H9 (cell line): ENCODE measurements around the gene TBC1D4. TPM values are rescaled to one million over a fixed set of nuclear protein-coding genes. Genes with fewer than 3 reads are reported as not detected.

Experiments
- DNase-seq: peaks from one replicate; pipeline ENCODE4 v3.0.0-alpha.2; 2017
- H2AFZ ChIP-seq: one replicate; pipeline ENCODE4 v1.6.1; 2013; ENCODE audit warnings: mild to moderate bottlenecking, low read length, control low read depth, moderate library complexity
- H2AK5ac ChIP-seq: 2 replicates; pipeline ENCODE4 v1.6.1; 2013; ENCODE audit warnings: low read length, control low read depth, mixed read lengths; ENCODE audit not compliant: insufficient read length
- H2BK120ac ChIP-seq: one replicate; pipeline ENCODE4 v1.6.1; 2013; ENCODE audit warnings: low read depth, mild to moderate bottlenecking, low read length, control low read depth, inconsistent platforms; ENCODE audit not compliant: poor library complexity, severe bottlenecking
- H2BK12ac ChIP-seq: 2 replicates; pipeline ENCODE4 v1.6.1; 2013; ENCODE audit warnings: low read length, control low read depth, mixed read lengths, low read depth; ENCODE audit not compliant: insufficient read length
- H2BK15ac ChIP-seq: 2 replicates; pipeline ENCODE4 v1.6.1; 2013; ENCODE audit warnings: low read depth, low read length, control low read depth
- H2BK20ac ChIP-seq: one replicate; pipeline ENCODE4 v1.6.1; 2013; ENCODE audit warnings: low read depth, mild to moderate bottlenecking, low read length, control low read depth, inconsistent platforms; ENCODE audit not compliant: poor library complexity, severe bottlenecking
- H2BK5ac ChIP-seq: 2 replicates; pipeline ENCODE4 v1.6.1; 2013; ENCODE audit warnings: low read length, control low read depth, mixed read lengths; ENCODE audit not compliant: insufficient read length
- H3K14ac ChIP-seq: 2 replicates; pipeline ENCODE4 v1.6.1; 2013; ENCODE audit warnings: low read length, control low read depth; ENCODE audit not compliant: insufficient read depth
- H3K18ac ChIP-seq: 2 replicates; pipeline ENCODE4 v1.6.1; 2013; ENCODE audit warnings: low read depth, mild to moderate bottlenecking, mixed read lengths, low read length, control low read depth; ENCODE audit not compliant: insufficient read length
- H3K23ac ChIP-seq: 2 replicates; pipeline ENCODE4 v1.6.1; 2013; ENCODE audit warnings: low read length, control low read depth, mixed read lengths, low read depth; ENCODE audit not compliant: insufficient read length
- H3K23me2 ChIP-seq: 2 replicates; pipeline ENCODE4 v1.6.1; 2013; ENCODE audit warnings: low read depth, mild to moderate bottlenecking, mixed read lengths, low read length, control low read depth; ENCODE audit not compliant: insufficient read length, poor library complexity, severe bottlenecking
- H3K27ac ChIP-seq: 2 replicates; pipeline ENCODE4 v1.5.1; 2013; ENCODE audit warnings: low read length, control low read depth, mixed read lengths, low read depth; ENCODE audit not compliant: insufficient read length
- H3K27me3 ChIP-seq: 2 replicates; pipeline ENCODE4 v1.6.1; 2013; ENCODE audit warnings: low read length, control low read depth, inconsistent platforms; ENCODE audit not compliant: insufficient read depth
- H3K4ac ChIP-seq: 2 replicates; pipeline ENCODE4 v1.6.1; 2013; ENCODE audit warnings: low read depth, mild to moderate bottlenecking, control low read depth, inconsistent platforms, low read length, moderate library complexity
- H3K4me1 ChIP-seq: 2 replicates; pipeline ENCODE4 v1.6.1; 2013; ENCODE audit warnings: low read length, control low read depth, inconsistent platforms; ENCODE audit not compliant: insufficient read depth
- H3K4me2 ChIP-seq: 2 replicates; pipeline ENCODE4 v1.6.1; 2013; ENCODE audit warnings: low read length, control low read depth, mixed read lengths; ENCODE audit not compliant: insufficient read length, insufficient read depth
- H3K56ac ChIP-seq: 2 replicates; pipeline ENCODE4 v1.6.1; 2013; ENCODE audit warnings: low read depth, mild to moderate bottlenecking, mixed read lengths, low read length, control low read depth; ENCODE audit not compliant: insufficient read length
- H3K79me1 ChIP-seq: 2 replicates; pipeline ENCODE4 v1.6.1; 2013; ENCODE audit warnings: low read depth, mild to moderate bottlenecking, moderate library complexity, low read length, control low read depth, inconsistent platforms; ENCODE audit not compliant: insufficient read depth, poor library complexity, severe bottlenecking
- H3K79me2 ChIP-seq: 2 replicates; pipeline ENCODE4 v1.6.1; 2013; ENCODE audit warnings: low read length, control low read depth, inconsistent platforms; ENCODE audit not compliant: insufficient read depth
- H3K9ac ChIP-seq: 2 replicates; pipeline ENCODE4 v1.6.1; 2013; ENCODE audit warnings: low read length, control low read depth, mixed read lengths; ENCODE audit not compliant: insufficient read length; ENCODE audit errors: extremely low read depth
- H3K9me3 ChIP-seq: one replicate; pipeline ENCODE4 v1.6.1; 2013; ENCODE audit warnings: low read depth, low read length, inconsistent platforms; ENCODE audit not compliant: control insufficient read depth
- H3T11ph ChIP-seq: one replicate; pipeline ENCODE4 v1.6.1; 2013; ENCODE audit warnings: mild to moderate bottlenecking, low read length, control low read depth, inconsistent platforms
- H4K20me1 ChIP-seq: one replicate; pipeline ENCODE4 v1.6.1; 2013; ENCODE audit not compliant: control insufficient read depth, insufficient read length, insufficient read depth
- H4K5ac ChIP-seq: 2 replicates; pipeline ENCODE4 v1.6.1; 2013; ENCODE audit warnings: low read depth, mild to moderate bottlenecking, mixed read lengths, low read length, control low read depth; ENCODE audit not compliant: insufficient read length
- H4K8ac ChIP-seq: replicated peaks from 2 replicates; pipeline ENCODE4 v1.6.1; 2013; ENCODE audit warnings: low read length, control low read depth, mixed read lengths, low read depth; ENCODE audit not compliant: insufficient read length
- H4K91ac ChIP-seq: 2 replicates; pipeline ENCODE4 v1.6.1; 2013; ENCODE audit warnings: low read depth, mild to moderate bottlenecking, moderate library complexity, mixed read lengths, low read length, control low read depth; ENCODE audit not compliant: insufficient read length
- H3K27ac Mint-ChIP-seq, 3 experiments: 2 replicates in 2 of 3; 3 replicates in 1 of 3; pipeline ENCODE4 v1.8.0; 2020 to 2021; ENCODE audit warnings: mixed read lengths in 3 of 3, mild to moderate bottlenecking in 1 of 3, moderate library complexity in 1 of 3
- H3K27me3 Mint-ChIP-seq: 2 replicates; pipeline ENCODE4 v1.8.0; 2021; ENCODE audit warnings: low read depth, mild to moderate bottlenecking, moderate library complexity, mixed read lengths
- H3K36me3 Mint-ChIP-seq, 3 experiments: 2 replicates in 2 of 3; 3 replicates in 1 of 3; pipeline ENCODE4 v1.8.0; 2020 to 2021; ENCODE audit warnings: low read depth in 3 of 3, mixed read lengths in 3 of 3; ENCODE audit not compliant: insufficient read depth in 1 of 3
- H3K4me1 Mint-ChIP-seq, 2 experiments: 2 replicates each; pipeline ENCODE4 v1.8.0; 2020; ENCODE audit warnings: mixed read lengths in 2 of 2
- H3K4me3 Mint-ChIP-seq, 2 experiments: 2 replicates in 1 of 2; 3 replicates in 1 of 2; pipeline ENCODE4 v1.8.0; 2020 to 2021; ENCODE audit warnings: mild to moderate bottlenecking in 2 of 2, mixed read lengths in 2 of 2, moderate library complexity in 1 of 2
- H3K9me3 Mint-ChIP-seq, 2 experiments: 2 replicates in 1 of 2; 3 replicates in 1 of 2; pipeline ENCODE4 v1.8.0; 2020; ENCODE audit warnings: mild to moderate bottlenecking in 2 of 2, mixed read lengths in 2 of 2, moderate library complexity in 1 of 2
- WGBS: extraction: QIAGEN DNeasy Blood & Tissue Kit; methylation state at CpG from one replicate; pipeline ENCODE4 v1.1.7; 2013; ENCODE audit warnings: missing lambda C conversion rate, low lambda C conversion rate, mixed read lengths; ENCODE audit not compliant: insufficient read length; ENCODE audit errors: extremely low coverage; 5-methylcytosine and 5-hydroxymethylcytosine counted together
- total RNA-seq: library from RNA; stranded (reverse); gene quantifications from 2 replicates; pipeline ENCODE4 v1.2.1, GENCODE V29; 2021
- TF ChIP-seq, protein P1 (sequence below): fragments of 200-600 bp; sonication (generic); conservative IDR thresholded peaks from 3 replicates; pipeline ENCODE4 v1.8.0; 2021; ENCODE audit warnings: antibody characterized with exemption, mild to moderate bottlenecking

The TBC1D4 gene
- total RNA-seq, 1 experiment from 2014 or later, result 10.5 TPM

- Histone ChIP-seq H4K5ac (no peak overlapping the region), H3K79me1 (no peaks in the 10 kb centered on the region), H4K91ac (no peak overlapping the region), H3K9ac (no peak overlapping the region), H2AFZ (no peak overlapping the region), H3K27ac (no peak overlapping the region), H3K4me2 (no peak overlapping the region), H3K27me3 (no peaks in the 10 kb centered on the region), H3K4ac (no peak overlapping the region), H3K79me2 (peaks cover 1% of the 10 kb centered on the region; the same call in 1 of the 2 replicates), H2BK20ac (no peak overlapping the region), H4K20me1 (no peaks in the 10 kb centered on the region), H3K9me3 (no peaks in the 10 kb centered on the region), H2AK5ac (no peak overlapping the region), H3K4me1 (no peaks in the 10 kb centered on the region), H2BK5ac (no peak overlapping the region), H3K23me2 (no peaks in the 10 kb centered on the region), H3T11ph (no peak overlapping the region), H3K56ac (no peak overlapping the region), H3K23ac (no peak overlapping the region), H2BK15ac (no peak overlapping the region), H3K14ac (no peak overlapping the region), H4K8ac (no peak overlapping the region), H3K18ac (no peak overlapping the region), H2BK120ac (no peak overlapping the region), H2BK12ac (no peak overlapping the region)
- TF ChIP-seq, protein P1, sequence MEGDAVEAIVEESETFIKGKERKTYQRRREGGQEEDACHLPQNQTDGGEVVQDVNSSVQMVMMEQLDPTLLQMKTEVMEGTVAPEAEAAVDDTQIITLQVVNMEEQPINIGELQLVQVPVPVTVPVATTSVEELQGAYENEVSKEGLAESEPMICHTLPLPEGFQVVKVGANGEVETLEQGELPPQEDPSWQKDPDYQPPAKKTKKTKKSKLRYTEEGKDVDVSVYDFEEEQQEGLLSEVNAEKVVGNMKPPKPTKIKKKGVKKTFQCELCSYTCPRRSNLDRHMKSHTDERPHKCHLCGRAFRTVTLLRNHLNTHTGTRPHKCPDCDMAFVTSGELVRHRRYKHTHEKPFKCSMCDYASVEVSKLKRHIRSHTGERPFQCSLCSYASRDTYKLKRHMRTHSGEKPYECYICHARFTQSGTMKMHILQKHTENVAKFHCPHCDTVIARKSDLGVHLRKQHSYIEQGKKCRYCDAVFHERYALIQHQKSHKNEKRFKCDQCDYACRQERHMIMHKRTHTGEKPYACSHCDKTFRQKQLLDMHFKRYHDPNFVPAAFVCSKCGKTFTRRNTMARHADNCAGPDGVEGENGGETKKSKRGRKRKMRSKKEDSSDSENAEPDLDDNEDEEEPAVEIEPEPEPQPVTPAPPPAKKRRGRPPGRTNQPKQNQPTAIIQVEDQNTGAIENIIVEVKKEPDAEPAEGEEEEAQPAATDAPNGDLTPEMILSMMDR, result no peak
- H3K36me3 Mint-ChIP-seq, result peaks cover 0 to 3% (median 0%) of the 10 kb centered on the region in 3 experiments; a peak in 2 of 7 replicates
- WGBS, result no CpG with 5 or more reads among the region's 4 CpGs
- H3K4me3 Mint-ChIP-seq, result no peak overlapping the region
- H3K27me3 Mint-ChIP-seq, result no peaks in the 10 kb centered on the region
- no peak overlapping the region for H3K27ac Mint-ChIP-seq
- peaks cover 0 to 7% of the 10 kb centered on the region in 2 experiments; a peak in 2 of 5 replicates for H3K9me3 Mint-ChIP-seq
- DNase-seq, result no peak
- 0 out of 4 replicates have a peak, but pooled peaks cover 0 to 3% of the 10 kb centered on the region in 2 experiments for H3K4me1 Mint-ChIP-seq
These were observed 86.1 kb downstream of the TBC1D4 start for GRCh38 chr13:75395901-75396300.
